GM18502 (cell line): Measurements from ENCODE around the gene TCF4.
A peak's percentile ranks its signal among the peaks of the same experiment; 100 is the strongest.

Experiments
- ATAC-seq: cut with Tn5 transposase; IDR thresholded peaks from one replicate; pipeline ENCODE4 v1.9.1; 2021; ENCODE audit warnings: mild to moderate bottlenecking; ENCODE audit not compliant: unreplicated experiment, poor library complexity

Gene TCF4

GRCh38 chr18:55549474-55550104, 38.4 kb downstream of the TCF4 start:
- ATAC-seq, result no peak

- no peak for ATAC-seq
Observed at GRCh38 chr18:55547705-55548056, 40.3 kb downstream of the TCF4 start.

GRCh38 chr18:55546851-55547704, 40.9 kb downstream of the TCF4 start:
- ATAC-seq, result no peak

- no peak for ATAC-seq
Observed at GRCh38 chr18:55544014-55544413, 44.0 kb downstream of the TCF4 start.

- no peak for ATAC-seq
Observed at GRCh38 chr18:55543130-55543704, 44.8 kb downstream of the TCF4 start.

GRCh38 chr18:55541571-55541970, 46.4 kb downstream of the TCF4 start:
- no peak for ATAC-seq

- ATAC-seq, result no peak
Observed at GRCh38 chr18:55539240-55539639, 48.8 kb downstream of the TCF4 start.

- ATAC-seq, result no peak
Observed at GRCh38 chr18:55534996-55535395, 53.0 kb downstream of the TCF4 start.

GRCh38 chr18:55534547-55534946, 53.4 kb downstream of the TCF4 start:
- peak; percentile 76 for ATAC-seq

- no peak for ATAC-seq
Observed at GRCh38 chr18:55530166-55530565, 57.8 kb downstream of the TCF4 start.

- ATAC-seq, result no peak
Observed at GRCh38 chr18:55529581-55529980, 58.4 kb downstream of the TCF4 start.

GRCh38 chr18:55525845-55526244, 62.1 kb downstream of the TCF4 start:
- no peak for ATAC-seq

- ATAC-seq, result no peak
Observed at GRCh38 chr18:55524353-55525073, 63.5 kb downstream of the TCF4 start.

- no peak for ATAC-seq
Observed at GRCh38 chr18:55523001-55523400, 65.0 kb downstream of the TCF4 start.

- ATAC-seq, result no peak
Observed at GRCh38 chr18:55522011-55522410, 66.0 kb downstream of the TCF4 start.

- ATAC-seq, result no peak
Observed at GRCh38 chr18:55517055-55517454, 70.9 kb downstream of the TCF4 start.

- no peak for ATAC-seq
Observed at GRCh38 chr18:55515941-55516710, 71.9 kb downstream of the TCF4 start.

- no peak for ATAC-seq
Observed at GRCh38 chr18:55515214-55515613, 72.8 kb downstream of the TCF4 start.

- no peak for ATAC-seq
Observed at GRCh38 chr18:55513161-55513560, 74.8 kb downstream of the TCF4 start.

- no peak for ATAC-seq
Observed at GRCh38 chr18:55511277-55511676, 76.7 kb downstream of the TCF4 start.
